ENCODE data around the gene ALKBH8. TPM values are rescaled to one million over a fixed set of nuclear protein-coding genes. Genes with fewer than 3 reads are reported as not detected.

Gene ALKBH8
- total RNA-seq, 4 donors from 2014 or later, result 2.3 to 9.3 (median 6.9) TPM

GRCh38 chr11:107457205-107457557 lies 108.4 kb downstream of the ALKBH8 start:
- intact Hi-C loops (cut with DNase I), result no loop called here
- no peak for TF ChIP-seq CTCF (IDR thresholded peaks at IDR 0.05)
- no peak for TF ChIP-seq POLR2A (IDR thresholded peaks at IDR 0.05)
- Histone ChIP-seq H3K27ac (peak overlapping the region; percentile 56 to 87 (median 72)), H3K9me3 (no peaks in the 10 kb centered on the region), H3K36me3 (peaks cover 7 to 24% (median 11%) of the 10 kb centered on the region in 3 donors), H3K4me3 (peak overlapping the region; percentile 59 to 83 (median 66)), H3K4me1 (peaks cover 6 to 26% (median 10%) of the 10 kb centered on the region in 3 donors), H3K27me3 (no peaks in the 10 kb centered on the region)
- WGBS, 2 donors, result 0% methylated on average over 6 of the region's 6 CpGs
- no peak for DNase-seq

GRCh38 chr11:107453594-107454286 lies 111.8 kb downstream of the ALKBH8 start:
- H3K4me3 ChIP-seq, result no peak overlapping the region
- intact Hi-C loops (cut with DNase I), result no loop called here
- H3K4me1 ChIP-seq, result peaks cover 6 to 26% (median 10%) of the 10 kb centered on the region in 3 donors
- no peaks in the 10 kb centered on the region for H3K27me3 ChIP-seq
- no peaks in the 10 kb centered on the region for H3K9me3 ChIP-seq
- H3K36me3 ChIP-seq, result peaks cover 7 to 29% (median 11%) of the 10 kb centered on the region in 3 donors
- no peak for DNase-seq
- TF ChIP-seq CTCF (IDR thresholded peaks at IDR 0.05), result no peak
- TF ChIP-seq POLR2A (IDR thresholded peaks at IDR 0.05), result no peak
- H3K27ac ChIP-seq, result no peak overlapping the region
- WGBS, 2 donors, result 40 to 87% methylated on average over 1 to 3 of the region's 5 CpGs

Other genes starting within 250 kb of the ALKBH8 start
- gene CWF19L2, start 107.9 kb downstream of the ALKBH8 start, total RNA-seq, result 10 to 100 TPM in 2 of 4 donors, 1 to 10 TPM in 2; 7.6 to 20.0 (median 11.1) TPM
- gene ELMOD1, start 25.4 kb upstream of the ALKBH8 start, total RNA-seq, result not detected
- not detected for gene SLN, start 146.3 kb upstream of the ALKBH8 start, total RNA-seq